GM19324 (cell line): ENCODE measurements around the gene FBXO45.
"Not testable (repeated sequence)": the region's sequence is repeated elsewhere in the genome, so short reads cannot be mapped to it uniquely, and the experiment has no call there.

ENCODE experiments used
- ATAC-seq: cut with Tn5 transposase; IDR thresholded peaks from one replicate; pipeline ENCODE4 v1.9.1; 2021; ENCODE audit warnings: mild to moderate bottlenecking, moderate library complexity; ENCODE audit not compliant: unreplicated experiment, low FRiP score

FBXO45 gene

DNA sequence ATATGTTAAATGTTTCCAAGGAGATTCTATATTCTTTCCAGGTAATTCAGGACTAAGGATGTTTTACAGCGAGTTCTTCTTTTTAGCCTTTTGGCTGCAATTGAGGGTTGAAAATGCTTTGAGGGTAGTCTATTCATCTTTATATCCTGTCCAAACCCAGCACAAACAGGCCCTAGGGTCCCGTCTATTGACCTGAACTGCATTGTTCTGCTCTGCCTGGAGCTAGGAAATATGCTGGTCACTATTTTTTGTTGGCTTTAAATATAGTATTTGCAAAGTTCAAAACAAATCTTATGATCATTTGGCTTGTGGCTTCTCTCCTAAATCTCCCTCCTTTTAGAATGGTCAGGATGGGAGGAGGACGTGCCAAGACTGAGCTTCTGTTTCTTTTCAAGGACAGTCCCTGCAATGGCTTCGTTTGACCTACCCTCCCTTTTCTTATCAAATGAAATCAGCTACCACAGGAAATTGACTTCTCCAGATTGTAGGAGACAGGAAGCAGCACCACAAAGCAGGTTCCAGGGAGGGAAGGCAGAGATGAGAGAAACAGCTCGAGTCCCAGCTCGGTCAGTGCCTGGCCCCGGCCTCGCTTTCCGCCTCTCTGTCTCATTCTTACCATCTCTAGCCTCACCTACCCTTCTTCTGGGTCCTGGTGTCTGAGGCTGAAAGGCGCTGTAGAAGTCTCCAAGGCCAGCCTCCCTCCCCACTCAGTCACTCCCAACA, 43.5 kb downstream of the FBXO45 start:
- ATAC-seq, result no peak

DNA sequence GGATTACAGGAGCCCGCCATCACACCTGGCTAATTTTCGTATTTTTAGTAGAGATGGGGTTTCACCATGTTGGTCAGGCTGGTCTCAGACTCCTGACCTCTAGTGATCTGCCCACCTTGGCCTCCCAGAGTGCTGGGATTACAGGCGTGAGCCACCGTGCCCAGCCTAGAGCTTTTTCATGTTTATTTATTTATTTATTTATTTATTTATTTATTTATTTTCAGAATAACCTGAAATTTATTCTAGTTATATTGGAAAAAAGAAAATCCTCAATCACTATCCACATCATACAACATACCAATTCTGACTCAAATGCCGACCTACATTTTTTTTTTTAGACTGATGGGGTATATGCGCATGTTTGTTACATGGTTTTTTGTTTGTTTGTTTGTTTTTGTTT, 46.8 kb downstream of the FBXO45 start:
- ATAC-seq, result not testable (repeated sequence)

DNA sequence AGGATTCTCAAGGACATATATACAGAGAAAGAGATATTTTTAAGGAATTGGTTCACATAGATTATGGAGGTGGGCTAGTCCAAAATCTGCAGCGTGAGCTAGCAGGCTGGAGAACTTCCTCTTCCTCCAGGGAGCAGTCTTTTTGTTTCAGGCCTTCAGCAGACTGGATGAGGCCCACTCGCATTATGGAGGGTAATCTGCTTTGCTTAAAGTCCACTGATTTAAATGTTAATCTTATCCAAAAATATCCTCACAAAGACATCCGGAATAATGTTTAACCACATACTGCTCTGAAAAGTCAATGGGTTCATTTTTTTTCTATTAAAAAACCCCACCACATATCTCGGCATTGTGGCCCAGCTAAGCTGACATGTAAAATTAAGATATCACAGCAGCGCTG, 48.8 kb downstream of the FBXO45 start:
- no peak for ATAC-seq

DNA sequence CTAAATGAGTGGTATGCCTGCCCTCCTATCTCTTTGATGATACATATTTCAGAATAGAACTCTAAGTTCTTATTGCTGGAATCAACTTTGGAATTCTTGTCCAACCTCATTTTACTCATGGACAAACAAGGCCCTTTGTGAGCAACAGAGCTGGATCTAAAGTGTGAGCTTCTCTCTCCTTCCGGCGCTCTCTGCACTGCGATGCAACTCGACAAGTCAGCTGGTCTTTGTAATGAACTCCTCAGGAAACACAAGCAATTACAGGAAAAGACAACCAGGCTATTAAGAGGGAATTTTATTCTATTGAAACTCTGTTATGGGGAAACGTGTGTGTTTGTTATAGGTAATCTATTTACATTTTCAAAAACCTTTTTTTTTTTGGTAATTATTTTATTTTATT, 50.8 kb downstream of the FBXO45 start:
- no peak for ATAC-seq

DNA sequence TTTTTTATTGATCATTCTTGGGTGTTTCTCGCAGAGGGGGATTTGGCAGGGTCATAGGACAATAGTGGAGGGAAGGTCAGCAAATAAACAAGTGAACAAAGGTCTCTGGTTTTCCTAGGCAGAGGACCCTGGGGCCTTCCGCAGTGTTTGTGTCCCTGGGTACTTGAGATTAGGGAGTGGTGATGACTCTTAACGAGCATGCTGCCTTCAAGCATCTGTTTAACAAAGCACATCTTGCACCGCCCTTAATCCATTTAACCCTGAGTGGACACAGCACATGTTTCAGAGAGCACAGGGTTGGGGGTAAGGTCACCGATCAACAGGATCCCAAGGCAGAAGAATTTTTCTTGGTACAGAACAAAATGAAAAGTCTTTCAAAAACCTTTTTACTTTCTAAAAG, 51.2 kb downstream of the FBXO45 start:
- ATAC-seq, result not testable (repeated sequence)

DNA sequence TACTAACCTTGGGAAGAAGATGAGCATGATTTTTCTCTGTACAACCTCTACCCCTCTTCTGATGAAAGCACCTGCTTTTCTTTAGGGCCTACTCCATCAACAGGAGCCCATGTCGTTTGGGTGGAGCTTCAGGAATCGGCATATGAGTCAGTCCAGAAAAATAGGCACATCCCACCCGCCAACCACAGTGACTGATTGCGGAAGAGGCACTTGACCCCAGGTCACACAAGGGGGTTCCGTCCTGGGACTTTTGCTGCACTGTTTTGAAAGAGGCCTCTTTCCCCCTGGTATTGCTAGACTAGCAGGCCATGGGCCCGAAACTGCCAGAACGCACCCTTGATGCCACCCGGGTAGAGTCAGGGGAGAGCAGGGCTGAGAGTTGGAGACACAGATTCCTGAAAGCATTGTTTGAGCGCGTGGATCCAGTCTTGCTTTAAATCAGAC, 51.7 kb downstream of the FBXO45 start:
- no peak for ATAC-seq

DNA sequence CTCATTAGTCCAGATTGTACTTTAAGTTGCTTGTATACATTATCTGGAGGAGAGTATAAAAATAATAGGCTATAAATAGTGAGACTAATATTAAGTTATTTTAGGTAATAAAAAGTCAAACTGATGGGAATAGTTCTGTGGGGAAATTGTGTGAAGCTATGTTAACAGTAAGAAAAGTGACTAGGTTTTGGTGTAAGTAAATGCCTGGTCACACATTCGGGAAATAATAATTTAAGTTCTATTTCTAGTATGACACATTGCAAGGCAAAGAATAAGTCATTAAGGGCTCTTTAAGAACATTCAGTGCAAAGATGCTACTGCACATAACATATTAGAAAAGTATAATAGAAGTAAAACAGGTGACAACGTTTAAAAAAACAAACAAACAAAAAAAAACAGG, 52.2 kb downstream of the FBXO45 start:
- no peak for ATAC-seq

DNA sequence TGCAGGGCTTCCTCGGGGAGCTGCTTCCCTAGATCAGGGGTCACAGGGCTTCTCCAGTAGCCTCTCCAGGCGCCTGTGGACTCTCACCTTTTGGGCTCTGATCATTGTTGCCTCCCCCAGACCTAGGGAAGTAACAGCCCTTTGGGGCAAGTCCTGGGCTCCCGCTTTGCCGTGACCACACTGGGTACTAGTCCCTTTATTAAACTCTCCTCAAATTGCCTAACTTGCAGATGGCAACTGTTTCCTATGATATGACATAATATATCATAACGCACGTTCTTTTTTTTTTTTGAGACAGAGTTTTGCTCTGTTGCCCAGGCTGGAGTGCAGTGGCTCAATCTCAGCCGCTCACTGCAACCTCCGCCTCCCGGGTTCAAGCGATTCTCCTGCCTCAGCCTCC, 53.2 kb downstream of the FBXO45 start:
- ATAC-seq, result no peak

DNA sequence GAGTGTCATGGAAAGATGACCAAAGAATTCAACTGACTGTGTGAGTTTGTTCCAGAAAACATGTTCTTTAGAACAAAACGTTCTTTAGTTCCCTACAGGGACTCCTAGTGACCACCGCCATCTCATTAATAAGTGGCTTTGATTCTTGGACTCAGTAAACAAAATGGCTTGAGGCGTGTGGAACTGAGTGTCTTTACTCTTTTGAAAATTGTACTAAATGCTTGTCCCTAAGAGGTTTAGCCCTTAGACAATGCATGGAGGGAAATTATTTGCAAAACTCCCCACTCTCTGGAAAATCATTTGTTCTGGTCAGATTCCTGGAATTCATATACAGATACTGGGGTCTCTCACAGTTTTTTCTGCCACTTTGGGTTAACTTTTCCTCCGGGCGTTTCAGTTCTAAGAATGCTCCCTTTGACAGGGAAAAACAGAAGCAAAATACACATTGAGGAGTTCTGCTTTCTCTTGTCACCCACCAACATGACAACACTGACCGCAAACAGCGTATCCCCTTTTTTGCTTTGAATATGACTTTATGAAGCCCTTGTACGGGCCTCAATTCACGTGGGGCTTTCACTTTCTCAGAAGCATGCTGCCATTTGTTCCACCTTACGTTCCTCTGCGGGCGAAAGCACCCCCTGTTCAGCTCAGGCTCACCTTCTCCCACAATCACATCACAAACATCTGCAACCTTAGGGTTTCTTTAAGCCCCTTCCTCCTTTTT, 55.8 kb downstream of the FBXO45 start:
- no peak for ATAC-seq

DNA sequence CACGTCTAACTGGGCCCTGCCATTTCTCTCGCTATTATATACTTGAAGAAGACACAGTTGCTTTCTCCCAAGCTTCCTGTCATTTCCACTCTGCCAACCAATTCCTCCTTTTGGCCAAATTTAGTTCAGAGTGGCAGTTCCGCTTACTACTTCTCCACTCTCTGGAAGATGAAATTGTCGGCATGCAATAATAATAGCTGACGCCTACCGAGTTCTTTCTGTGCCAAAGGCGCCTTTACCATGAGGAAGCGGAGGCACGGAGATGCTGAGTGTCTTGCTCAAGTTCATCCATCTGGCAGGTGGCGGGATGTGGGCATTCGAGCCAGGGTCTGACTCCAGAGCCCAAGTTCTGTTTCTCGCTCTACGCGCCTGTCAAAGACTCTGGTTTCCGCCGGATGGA, 56.4 kb downstream of the FBXO45 start:
- no peak for ATAC-seq

DNA sequence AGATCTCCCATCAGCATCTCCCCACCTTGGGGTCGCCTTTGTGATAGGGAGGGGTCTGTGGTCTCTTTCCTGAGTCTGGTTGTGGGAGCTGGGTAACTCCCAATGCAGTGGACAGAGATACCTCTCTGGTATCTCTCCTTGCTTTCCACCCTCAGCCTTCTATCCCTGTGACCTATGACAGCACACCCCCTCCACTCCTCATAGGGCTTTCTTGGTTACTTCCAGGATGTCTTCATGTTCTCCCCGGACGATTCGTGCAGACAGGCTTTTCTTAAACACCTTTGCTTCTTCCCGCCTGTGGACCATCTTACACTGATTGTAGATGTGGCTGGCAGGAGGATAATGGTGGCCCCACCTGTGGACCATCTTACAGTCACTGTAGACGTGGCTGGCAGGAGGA, 56.9 kb downstream of the FBXO45 start:
- no peak for ATAC-seq

DNA sequence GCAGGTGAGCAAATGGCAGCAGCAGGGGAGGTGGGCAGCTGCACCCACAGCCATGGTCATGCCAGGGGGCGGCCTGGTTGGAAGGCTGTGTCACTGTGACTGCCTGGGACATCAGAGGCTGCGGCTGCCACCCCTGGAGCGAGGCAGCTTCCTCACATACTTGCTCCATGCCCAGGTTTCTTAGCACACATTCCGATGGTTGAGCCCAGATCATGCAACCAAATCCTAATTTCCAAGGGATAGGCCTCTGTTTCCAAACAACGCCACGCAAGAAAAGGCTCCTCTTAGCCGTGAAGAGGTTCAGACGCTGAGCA, 59.4 kb downstream of the FBXO45 start:
- ATAC-seq, result no peak

DNA sequence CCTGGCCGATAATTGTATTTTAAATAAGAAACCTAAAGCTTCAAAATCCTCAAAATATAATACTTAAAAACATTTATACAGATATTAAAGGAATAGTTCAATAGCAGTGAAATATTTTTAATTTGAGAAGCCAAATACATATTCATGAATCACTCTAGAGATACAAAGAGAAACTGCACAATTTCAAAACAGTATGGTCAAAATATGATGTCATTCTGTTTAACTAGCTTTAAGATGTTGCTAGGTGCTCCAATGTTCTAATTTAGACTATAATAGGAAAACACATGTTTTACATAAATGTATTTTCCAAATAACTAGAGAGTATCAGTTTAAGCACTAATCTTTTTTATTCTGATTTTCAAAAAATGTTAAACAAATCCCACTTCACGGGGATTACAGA, 60.8 kb downstream of the FBXO45 start:
- ATAC-seq, result no peak

DNA sequence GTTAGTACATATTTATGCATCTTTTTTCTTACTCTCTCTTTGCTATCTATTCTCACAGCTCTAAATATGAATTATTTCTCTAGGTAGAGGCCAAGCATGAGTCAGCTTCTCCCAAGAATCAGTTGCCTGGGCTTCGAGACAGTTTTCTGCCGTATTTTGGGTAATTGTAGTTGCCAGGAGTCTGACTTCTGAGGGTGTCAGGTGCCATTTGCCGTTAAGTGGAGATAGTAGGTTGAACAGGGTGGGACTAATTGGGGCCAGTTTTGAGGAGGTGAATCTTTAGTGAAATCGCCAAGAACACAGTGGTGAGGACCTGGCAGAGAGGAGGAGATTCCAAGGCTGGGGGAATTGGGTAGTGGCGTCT, 63.2 kb downstream of the FBXO45 start:
- no peak for ATAC-seq

DNA sequence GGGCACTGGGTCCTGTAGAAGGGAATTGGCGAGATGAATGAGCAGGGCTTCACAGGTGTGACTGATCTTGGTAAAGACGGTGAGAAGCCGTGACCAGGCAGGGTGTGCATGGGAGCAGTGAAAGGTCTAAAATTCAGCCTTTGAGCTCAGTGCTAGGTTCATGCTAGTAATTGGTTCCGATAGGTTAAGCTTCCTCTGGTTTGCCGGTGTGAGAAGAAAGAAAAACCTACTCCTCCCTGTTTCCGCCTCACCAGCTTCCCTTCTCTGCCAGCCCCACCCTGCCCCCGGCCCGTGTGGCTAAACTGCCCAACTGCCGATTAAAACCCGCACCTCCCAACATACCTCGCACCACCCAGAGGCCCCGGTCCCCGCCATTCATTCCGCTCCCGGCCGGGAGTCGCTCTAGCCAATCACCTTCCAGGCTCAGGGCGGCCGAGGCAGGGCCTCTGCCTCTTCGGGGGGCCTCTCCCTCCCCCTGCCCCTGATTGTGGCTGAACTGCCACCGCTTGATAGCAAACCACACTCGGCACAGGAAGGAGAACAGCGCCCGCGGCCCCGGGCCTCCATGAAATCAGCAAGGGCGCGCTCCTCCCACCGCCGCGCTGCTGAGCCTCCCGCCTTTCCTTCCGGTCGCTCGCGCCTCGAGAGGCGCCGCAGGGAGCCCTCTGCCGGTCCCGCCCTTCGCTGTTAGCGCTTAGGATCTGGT, 63.7 kb downstream of the FBXO45 start:
- peak; percentile 79 for ATAC-seq

DNA sequence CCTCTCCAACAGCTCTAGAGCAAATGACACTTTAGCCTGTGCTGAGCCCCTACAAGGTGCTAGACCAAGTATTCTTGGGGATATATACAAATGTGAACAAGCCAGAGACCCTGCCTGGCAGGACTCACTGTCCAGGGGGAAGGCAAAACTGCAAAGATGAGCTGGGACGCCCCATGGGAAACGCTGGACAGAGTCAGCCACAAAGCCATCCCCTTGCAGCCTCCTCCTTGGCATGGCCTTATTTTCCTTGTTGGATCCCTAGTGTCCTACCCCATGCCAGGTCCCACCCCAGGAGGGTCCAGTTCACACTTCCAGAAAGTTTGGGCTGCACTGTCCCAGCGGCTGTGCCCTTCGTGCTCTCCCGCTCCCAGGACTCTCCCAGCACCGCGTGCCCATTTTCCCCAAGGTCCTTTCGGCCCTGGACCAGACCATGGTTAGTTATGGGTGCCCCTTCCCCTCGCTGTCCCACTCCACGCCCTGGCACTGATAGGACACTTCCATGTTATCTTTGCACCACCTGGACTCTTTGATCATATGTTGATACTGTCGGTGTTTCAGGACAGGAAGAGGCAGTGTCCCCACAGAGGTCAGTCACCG, 65.2 kb downstream of the FBXO45 start:
- ATAC-seq, result no peak

DNA sequence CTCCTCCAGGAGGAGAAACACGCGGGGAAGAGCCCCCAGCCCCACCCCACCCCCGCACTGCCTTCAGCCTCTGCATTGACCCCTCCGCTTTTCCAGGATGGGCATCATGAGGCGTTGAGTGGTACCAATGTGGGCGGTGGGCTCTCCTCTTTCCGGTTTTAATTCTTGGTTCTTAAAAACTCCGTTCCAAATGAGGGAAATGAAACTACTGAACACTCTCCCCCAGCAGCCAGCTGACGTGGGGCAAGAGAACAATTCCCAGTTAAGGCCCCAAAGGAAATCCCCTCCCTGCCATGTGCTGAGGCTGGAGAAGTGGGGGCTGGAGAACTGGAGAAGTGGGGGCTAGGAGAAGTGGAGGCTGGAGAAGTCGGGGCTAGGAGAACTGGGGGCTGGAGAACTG, 65.8 kb downstream of the FBXO45 start:
- ATAC-seq, result no peak

DNA sequence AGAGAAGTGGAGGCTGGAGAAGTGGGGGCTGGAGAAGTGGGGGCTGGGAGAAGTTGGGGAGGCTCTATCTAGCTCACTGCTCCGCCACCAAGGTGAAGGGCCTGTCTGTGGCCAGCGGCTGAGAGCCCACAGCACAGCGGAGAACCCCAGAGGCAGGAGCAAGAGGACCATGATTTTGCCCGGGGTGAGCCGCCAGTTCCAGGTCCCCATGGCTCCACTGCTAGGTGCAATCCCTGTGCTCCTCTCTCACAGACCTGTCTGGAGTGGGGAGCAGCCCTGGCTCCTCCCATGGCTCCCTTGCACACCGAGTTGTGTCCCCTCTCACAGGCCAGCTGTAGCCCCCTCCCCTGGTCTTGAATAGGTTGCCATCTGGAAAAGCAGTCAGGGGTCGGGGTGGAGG, 66.4 kb downstream of the FBXO45 start:
- ATAC-seq, result no peak

DNA sequence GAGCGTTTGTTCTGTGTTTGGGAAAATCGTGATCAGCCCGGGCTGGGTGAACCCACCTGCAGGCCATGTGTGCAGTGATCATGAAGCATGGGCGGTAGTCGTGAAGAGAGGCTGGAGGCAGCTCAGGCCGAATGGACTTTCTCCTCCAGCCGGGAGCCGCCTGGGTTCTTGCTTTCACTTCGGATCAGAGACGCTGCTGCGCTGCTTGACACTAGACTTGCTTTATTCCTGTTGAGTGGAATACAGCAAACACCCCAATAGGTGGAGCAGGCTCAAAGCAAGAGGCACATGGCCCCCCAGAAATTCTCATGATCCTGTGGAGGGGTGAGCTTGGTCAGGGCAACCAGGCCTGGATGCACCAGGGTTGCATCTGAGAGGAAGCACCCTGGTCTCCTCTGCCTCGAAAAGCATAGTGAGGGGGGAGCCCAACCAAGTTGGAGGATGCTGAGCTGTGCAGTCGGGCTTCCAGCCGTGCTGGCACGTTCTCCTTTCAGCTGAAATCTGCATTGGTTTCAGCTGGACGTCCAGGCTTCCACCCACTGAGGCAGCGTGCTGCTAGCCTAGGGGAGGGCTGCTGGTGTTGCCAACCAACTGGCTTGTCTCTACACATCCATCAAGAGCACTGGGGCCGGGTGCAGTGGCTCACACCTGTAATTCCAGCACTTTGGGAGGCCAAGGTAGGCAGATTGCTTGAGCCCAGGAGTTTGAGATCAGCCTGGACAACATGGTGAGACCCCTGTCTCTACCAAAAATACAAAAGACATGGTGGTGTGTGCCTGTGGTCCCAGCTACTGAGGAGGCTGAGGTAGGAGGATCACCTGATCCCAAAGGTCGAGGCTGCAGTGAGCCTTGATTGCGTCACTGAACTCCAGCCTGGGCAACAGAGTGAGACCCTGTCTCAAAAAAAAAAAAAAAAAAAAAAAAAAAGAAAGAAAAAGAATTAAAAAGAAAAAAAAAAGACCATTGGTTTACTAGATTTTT, 68.2 kb downstream of the FBXO45 start:
- ATAC-seq, result no peak

DNA sequence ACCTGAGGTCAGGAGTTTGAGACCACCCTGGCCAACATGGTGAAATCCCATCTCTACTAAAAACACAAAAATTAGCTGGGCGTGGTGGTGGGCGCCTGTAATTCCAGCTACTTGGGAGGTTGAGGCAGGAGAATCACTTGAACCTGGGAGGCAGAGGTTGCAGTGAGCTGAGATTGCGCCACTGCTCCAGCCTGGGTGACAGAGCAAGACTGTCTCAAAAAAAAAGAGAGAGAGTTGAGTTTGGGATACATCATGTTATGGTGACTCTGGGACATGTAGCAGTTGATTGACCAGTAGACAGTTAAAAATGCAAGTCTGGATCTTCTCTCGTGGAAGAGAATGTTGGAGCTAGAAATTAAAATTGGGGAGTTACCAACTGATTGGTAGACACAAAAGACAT, 69.5 kb downstream of the FBXO45 start:
- ATAC-seq, result not testable (repeated sequence)
